ENCODE data around the gene OTOG. TPM values are rescaled to one million over a fixed set of nuclear protein-coding genes. Genes with fewer than 3 reads are reported as not detected.

The OTOG gene
- total and polyA plus RNA-seq, 2 donors (not counting 3 experiments of a cell fraction or from before 2014, with no cell fraction given) = not detected

- CTCF ChIA-PET = interaction anchor here (1.9 kb wide), 1 partner anchor 125 kb away, joined by 8 read pairs; no protein-coding TSS in a partner anchor
- H4K20me1 ChIP-seq (replicated peaks; ENCODE audit: control insufficient read depth, extremely low read depth, insufficient read depth, low read length) = no peaks in the 10 kb centered on the region
- no peak for DNase-seq (ENCODE audit: low read depth, low spot score)
- BruUV-seq (replicated peaks) = no TSS peak
- H3K9ac ChIP-seq (replicated peaks; ENCODE audit: extremely low read depth, insufficient read depth, low read length) = no peak overlapping the region
- FAIRE-seq = no peak
- H3K27me3 ChIP-seq (ENCODE audit: control insufficient read depth in 2 of 2, insufficient read depth in 2 of 2, low read length in 2 of 2) = no peaks in the 10 kb centered on the region
- H3K27ac ChIP-seq (ENCODE audit: insufficient read depth, low read depth, low read length) = no peak overlapping the region
- H3K36me3 ChIP-seq (ENCODE audit: control insufficient read depth in 2 of 2, extremely low read depth in 1 of 2, insufficient read depth in 2 of 2, low read length in 2 of 2) = no peaks in the 10 kb centered on the region
- intact Hi-C loops (cut with micrococcal nuclease) (no loop called here), dilution Hi-C loops (cut with MboI; ENCODE audit: extremely low pct_ligation_motif_present, low sequenced_read_pairs) (no loop called here)
- no peaks in the 10 kb centered on the region for H3K4me1 ChIP-seq (ENCODE audit: control insufficient read depth, extremely low read depth, insufficient read depth, low read length)
- TF ChIP-seq CTCF (IDR thresholded peaks at IDR 0.05; ENCODE audit: extremely low read depth in 1 of 2, insufficient read depth in 1 of 2, low read depth in 1 of 2, low read length in 2 of 2) (no peak), POLR2A (IDR thresholded peaks at IDR 0.05; ENCODE audit: low read depth, low read length) (no peak), JUN (IDR thresholded peaks at IDR 0.05; ENCODE audit: borderline replicate concordance, insufficient read depth, insufficient read length, low read depth) (no peak), MYC (IDR thresholded peaks at IDR 0.05; ENCODE audit: low read depth, low read length) (no peak), FOS (IDR thresholded peaks at IDR 0.05; ENCODE audit: borderline replicate concordance, insufficient read depth, low read length) (no peak)
- POLR2A ChIA-PET = no interaction called here
- no peaks in the 10 kb centered on the region for H3K79me2 ChIP-seq (ENCODE audit: control insufficient read depth, insufficient read depth, low read length)
- H2AFZ ChIP-seq (ENCODE audit: low read depth, low read length) = no peak overlapping the region
- H3K4me2 ChIP-seq (ENCODE audit: insufficient read depth, low read length) = no peak overlapping the region
- H3K4me3 ChIP-seq (replicated peaks in 1 of 3; ENCODE audit: insufficient read depth in 1 of 3, low read depth in 1 of 3, low read length in 3 of 3) = no peak overlapping the region
- no peaks in the 10 kb centered on the region for H3K9me1 ChIP-seq (replicated peaks; ENCODE audit: control insufficient read depth, extremely low read depth, insufficient read depth, low read length)
- no peaks in the 10 kb centered on the region for H3K9me3 ChIP-seq (replicated peaks; ENCODE audit: control insufficient read depth, insufficient read depth, low read length)
Measured at GRCh38 chr11:17605651-17606122, 58.6 kb downstream of the OTOG start.

Data from endothelial cell of umbilical vein (primary cell).